ENCODE measurements around the gene ACTL10.
"Not testable (repeated sequence)": the region's sequence is repeated elsewhere in the genome, so short reads cannot be mapped to it uniquely, and the experiment has no call there.

ACTL10 gene

DNA sequence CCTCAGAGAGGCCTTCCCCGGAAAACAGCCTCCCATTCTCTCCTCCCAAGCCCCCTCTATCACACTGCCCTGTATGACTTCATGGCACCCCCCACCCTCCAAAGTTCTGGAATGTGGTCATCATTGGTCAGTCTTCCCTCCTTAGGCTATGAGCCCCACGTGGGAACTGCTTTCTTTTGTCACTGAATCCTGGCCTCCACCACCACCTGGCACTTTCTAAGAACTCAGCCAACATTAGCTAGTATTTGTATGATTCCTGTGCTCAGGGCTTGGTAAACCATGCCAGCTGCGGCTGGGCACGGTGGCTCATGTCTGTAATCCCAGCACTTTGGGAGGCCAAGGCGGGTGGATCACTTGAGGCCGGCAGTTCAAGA is 27.9 kb downstream of the ACTL10 start:
- H3K27me3 ChIP-seq (ENCODE audit: low read depth), result no peaks in the 10 kb centered on the region
- H3K36me3 ChIP-seq (replicated peaks), result no peaks in the 10 kb centered on the region
- in situ Hi-C loops (cut with MboI; ENCODE audit: low sequenced_read_pairs), result no loop called here
- H3K4me3 ChIP-seq, result no peak overlapping the region
- H3K9me3 ChIP-seq, result peaks cover 4% of the 10 kb centered on the region; the same call in 1 of the 2 replicates
- no peak for DNase-seq (ENCODE audit: low spot score in 2 of 2)
- no peaks in the 10 kb centered on the region for H3K4me1 ChIP-seq

DNA sequence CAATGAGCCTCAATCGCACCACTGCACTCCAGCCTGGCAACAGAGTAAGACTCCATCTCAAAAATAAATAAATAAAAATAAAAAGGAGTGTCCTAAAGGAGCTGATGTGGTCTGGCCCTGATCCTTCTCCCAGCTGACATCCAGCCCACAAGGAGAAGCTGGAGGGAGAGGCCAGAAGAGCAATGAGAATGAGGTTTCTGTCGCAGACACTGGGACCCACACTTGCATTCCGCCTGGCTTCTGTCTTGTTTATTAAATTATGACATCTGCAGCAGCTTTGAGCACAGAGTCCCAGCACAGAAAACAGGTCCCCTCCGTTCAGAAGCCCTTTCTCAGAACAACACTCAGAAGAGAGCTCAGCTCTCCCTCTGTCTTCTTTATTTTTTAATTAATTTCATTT is 29.7 kb downstream of the ACTL10 start:
- H3K4me1 ChIP-seq, result no peaks in the 10 kb centered on the region
- H3K4me3 ChIP-seq, result no peak overlapping the region
- H3K36me3 ChIP-seq (replicated peaks), result no peaks in the 10 kb centered on the region
- peaks cover 4% of the 10 kb centered on the region; the same call in 1 of the 2 replicates for H3K9me3 ChIP-seq
- no peak for DNase-seq (ENCODE audit: low spot score in 2 of 2)
- in situ Hi-C loops (cut with MboI; ENCODE audit: low sequenced_read_pairs), result no loop called here
- no peaks in the 10 kb centered on the region for H3K27me3 ChIP-seq (ENCODE audit: low read depth)

DNA sequence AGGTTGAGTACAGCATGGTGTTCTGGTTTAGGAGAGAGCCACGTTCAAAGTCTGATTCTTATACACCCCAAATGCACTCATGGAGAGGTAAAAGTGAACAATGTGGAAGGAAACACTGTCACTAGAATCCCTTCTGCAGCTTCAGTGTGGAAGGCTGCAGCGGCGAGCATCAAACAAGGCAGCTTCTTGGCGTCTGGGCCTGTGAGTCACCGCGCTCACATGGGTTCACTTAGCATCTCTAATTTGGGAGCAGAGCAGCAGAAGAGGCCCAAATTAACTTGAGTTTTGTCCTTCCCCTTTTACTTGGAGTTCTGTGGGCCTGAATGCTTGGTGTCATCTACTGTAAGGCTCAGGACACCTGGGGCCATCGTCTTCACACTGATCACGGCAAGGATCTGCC is 30.4 kb downstream of the ACTL10 start:
- Histone ChIP-seq H3K4me1 (no peaks in the 10 kb centered on the region), H3K9me3 (peaks cover 4% of the 10 kb centered on the region; the same call in 1 of the 2 replicates), H3K4me3 (no peak overlapping the region), H3K36me3 (replicated peaks) (no peaks in the 10 kb centered on the region), H3K27me3 (ENCODE audit: low read depth) (no peaks in the 10 kb centered on the region)
- in situ Hi-C loops (cut with MboI; ENCODE audit: low sequenced_read_pairs), result no loop called here
- no peak for DNase-seq (ENCODE audit: low spot score in 2 of 2)

DNA sequence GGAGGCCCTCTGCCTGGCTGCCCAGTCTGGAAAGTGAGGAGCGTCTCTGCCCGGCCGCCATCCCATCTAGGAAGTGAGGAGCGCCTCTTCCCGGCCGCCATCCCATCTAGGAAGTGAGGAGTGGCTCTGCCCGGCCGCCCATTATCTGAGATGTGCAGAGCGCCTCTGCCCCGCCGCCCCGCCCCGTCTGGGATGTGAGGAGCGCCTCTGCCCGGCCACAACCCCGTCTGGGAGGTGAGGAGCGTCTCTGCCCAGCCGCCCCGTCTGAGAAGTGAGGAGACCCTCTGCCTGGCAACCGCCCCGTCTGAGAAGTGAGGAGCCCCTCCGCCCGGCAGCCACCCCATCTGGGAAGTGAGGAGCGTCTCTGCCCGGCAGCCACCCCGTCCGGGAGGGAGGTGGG is 32.2 kb downstream of the ACTL10 start:
- H3K36me3 ChIP-seq (replicated peaks); H3K4me1 ChIP-seq; in situ Hi-C loops (cut with MboI; ENCODE audit: low sequenced_read_pairs); H3K9me3 ChIP-seq; DNase-seq (ENCODE audit: low spot score in 2 of 2); H3K4me3 ChIP-seq; H3K27me3 ChIP-seq (ENCODE audit: low read depth): not testable (repeated sequence)

- H3K4me1 ChIP-seq; H3K4me3 ChIP-seq; in situ Hi-C loops (cut with MboI; ENCODE audit: low sequenced_read_pairs); H3K36me3 ChIP-seq (replicated peaks); H3K9me3 ChIP-seq; H3K27me3 ChIP-seq (ENCODE audit: low read depth); DNase-seq (ENCODE audit: low spot score in 2 of 2): not testable (repeated sequence)
Observed at GRCh38 chr20:33700696-33701441, 34.1 kb downstream of the ACTL10 start.

GRCh38 chr20:33701629-33702450 is 35.1 kb downstream of the ACTL10 start:
- Histone ChIP-seq H3K9me3 (peaks cover 2% of the 10 kb centered on the region; the same call in 1 of the 2 replicates), H3K4me1 (no peaks in the 10 kb centered on the region), H3K4me3 (no peak overlapping the region), H3K36me3 (replicated peaks) (no peaks in the 10 kb centered on the region), H3K27me3 (ENCODE audit: low read depth) (no peaks in the 10 kb centered on the region)
- no peak for DNase-seq (ENCODE audit: low spot score in 2 of 2)
- in situ Hi-C loops (cut with MboI; ENCODE audit: low sequenced_read_pairs), result no loop called here

DNA sequence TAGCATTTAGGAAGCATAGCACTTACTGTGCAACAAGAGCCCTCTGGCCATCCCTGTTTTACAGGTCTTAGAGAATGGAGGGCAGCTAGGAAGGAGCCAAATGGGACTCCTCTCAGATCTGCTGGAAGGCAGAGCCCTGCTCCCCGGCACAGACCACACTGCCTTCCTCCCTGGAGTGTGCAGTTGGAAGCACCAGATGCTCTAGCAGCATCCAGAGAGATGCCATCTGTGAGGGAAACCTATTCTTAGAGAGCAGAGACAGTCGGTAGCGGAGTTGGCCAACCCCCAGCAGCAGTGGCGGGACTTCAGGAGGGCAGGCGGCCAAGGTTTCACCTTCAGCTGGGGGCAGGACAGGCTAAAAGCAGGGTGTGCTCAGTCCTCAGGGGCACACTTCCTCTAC is 36.1 kb downstream of the ACTL10 start:
- Histone ChIP-seq H3K27me3 (ENCODE audit: low read depth) (no peaks in the 10 kb centered on the region), H3K36me3 (replicated peaks) (no peaks in the 10 kb centered on the region), H3K4me1 (no peaks in the 10 kb centered on the region), H3K9me3 (peaks cover 2% of the 10 kb centered on the region; the same call in 1 of the 2 replicates), H3K4me3 (no peak overlapping the region)
- in situ Hi-C loops (cut with MboI; ENCODE audit: low sequenced_read_pairs), result no loop called here
- no peak for DNase-seq (ENCODE audit: low spot score in 2 of 2)

DNA sequence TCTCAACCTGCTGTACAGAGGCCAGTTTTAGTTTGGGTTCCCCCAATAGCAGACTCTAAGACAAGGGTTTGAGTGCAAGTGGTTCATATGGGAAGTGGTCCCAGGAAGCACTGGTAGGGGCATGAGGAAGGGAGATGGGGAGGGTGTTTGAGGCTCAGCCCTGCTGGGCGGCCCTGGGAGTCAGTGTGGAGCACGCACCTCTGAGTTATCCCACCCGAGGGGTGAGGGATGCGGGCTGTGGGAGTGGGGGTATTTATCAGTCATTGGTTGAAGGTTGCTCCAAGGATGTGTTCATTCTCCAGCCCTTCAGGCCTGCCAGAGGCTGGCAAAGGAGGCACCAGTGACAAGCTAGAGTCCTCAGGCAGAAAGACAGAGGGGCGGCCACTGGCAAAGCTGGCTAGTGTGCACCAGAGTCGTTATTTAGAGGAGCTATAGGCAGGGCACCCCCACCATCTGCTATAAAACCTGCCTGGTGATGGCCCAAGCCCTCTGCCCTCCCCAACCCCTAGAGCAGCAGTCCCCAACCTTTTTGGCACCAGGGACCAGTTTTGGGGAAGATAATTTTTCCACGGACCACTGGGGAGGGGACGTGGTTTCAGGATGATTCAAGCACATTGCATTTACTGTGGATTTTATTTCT is 36.9 kb downstream of the ACTL10 start:
- Histone ChIP-seq H3K4me3 (no peak overlapping the region), H3K27me3 (ENCODE audit: low read depth) (no peaks in the 10 kb centered on the region), H3K4me1 (no peaks in the 10 kb centered on the region), H3K36me3 (replicated peaks) (no peaks in the 10 kb centered on the region), H3K9me3 (no peaks in the 10 kb centered on the region)
- DNase-seq (ENCODE audit: low spot score in 2 of 2), result no peak
- in situ Hi-C loops (cut with MboI; ENCODE audit: low sequenced_read_pairs), result no loop called here

- in situ Hi-C loops (cut with MboI; ENCODE audit: low sequenced_read_pairs), result no loop called here
- no peak for DNase-seq (ENCODE audit: low spot score in 2 of 2)
- Histone ChIP-seq H3K36me3 (replicated peaks) (no peaks in the 10 kb centered on the region), H3K27me3 (ENCODE audit: low read depth) (no peaks in the 10 kb centered on the region), H3K9me3 (no peaks in the 10 kb centered on the region), H3K4me3 (no peak overlapping the region), H3K4me1 (no peaks in the 10 kb centered on the region)
Observed at GRCh38 chr20:33704197-33704924, 37.6 kb downstream of the ACTL10 start.

DNA sequence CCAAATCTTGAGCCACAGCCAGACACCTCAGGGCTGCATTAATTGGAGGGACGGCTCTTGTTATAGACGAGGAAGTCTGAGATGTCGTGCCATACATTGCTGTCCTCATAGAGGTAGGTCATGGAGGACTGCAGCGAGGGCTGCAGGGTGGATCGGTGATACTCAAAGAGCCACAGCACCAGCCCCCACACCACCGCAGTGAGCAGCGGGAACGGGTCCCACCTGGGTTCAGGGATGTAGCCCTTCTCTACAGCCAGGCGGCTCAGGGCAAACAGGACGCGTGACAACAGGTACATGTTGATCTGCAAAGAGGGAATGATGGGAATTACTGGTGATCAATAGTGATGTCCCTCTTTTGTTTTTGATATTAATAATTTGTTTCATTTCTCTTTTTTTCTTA is 40.9 kb downstream of the ACTL10 start:
- in situ Hi-C loops (cut with MboI; ENCODE audit: low sequenced_read_pairs), result no loop called here
- DNase-seq (ENCODE audit: low spot score in 2 of 2), result no peak
- H3K4me3 ChIP-seq, result no peak overlapping the region
- no peaks in the 10 kb centered on the region for H3K9me3 ChIP-seq
- no peaks in the 10 kb centered on the region for H3K27me3 ChIP-seq (ENCODE audit: low read depth)
- no peaks in the 10 kb centered on the region for H3K4me1 ChIP-seq
- H3K36me3 ChIP-seq (replicated peaks), result no peaks in the 10 kb centered on the region

DNA sequence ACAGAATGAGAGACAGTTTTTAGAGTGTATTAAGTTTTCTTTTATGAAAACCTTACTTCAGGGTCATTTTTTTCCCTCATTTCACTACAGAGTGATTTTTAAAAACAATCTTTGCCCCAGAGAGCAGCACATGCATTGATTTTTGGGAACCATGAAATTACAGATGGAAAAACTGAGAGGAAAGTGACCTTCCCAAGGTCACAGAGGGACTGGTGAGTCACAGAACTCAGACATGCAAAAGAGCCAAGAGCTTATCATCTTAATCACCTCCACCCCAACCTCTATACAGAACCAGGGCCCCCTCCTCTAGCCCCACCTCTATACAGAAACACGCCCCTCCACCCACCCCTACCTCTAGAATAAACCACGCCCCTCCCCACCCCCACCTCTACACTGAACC is 42.7 kb downstream of the ACTL10 start:
- H3K4me1 ChIP-seq, result no peaks in the 10 kb centered on the region
- in situ Hi-C loops (cut with MboI; ENCODE audit: low sequenced_read_pairs), result no loop called here

GRCh38 chr20:33709905-33710541 is 43.3 kb downstream of the ACTL10 start:
- in situ Hi-C loops (cut with MboI; ENCODE audit: low sequenced_read_pairs), result no loop called here
- Histone ChIP-seq H3K4me3 (no peak overlapping the region), H3K36me3 (replicated peaks) (peaks cover 7% of the 10 kb centered on the region), H3K4me1 (no peaks in the 10 kb centered on the region), H3K9me3 (no peaks in the 10 kb centered on the region), H3K27me3 (ENCODE audit: low read depth) (no peaks in the 10 kb centered on the region)
- DNase-seq (ENCODE audit: low spot score in 2 of 2), result peak in 1 of 2 experiments; percentile 22

More for the DNA sequence above, 42.7 kb downstream of the ACTL10 start:
- Histone ChIP-seq H3K36me3 (replicated peaks) (peaks cover 7% of the 10 kb centered on the region), H3K9me3 (no peaks in the 10 kb centered on the region), H3K27me3 (ENCODE audit: low read depth) (no peaks in the 10 kb centered on the region), H3K4me3 (no peak overlapping the region)
- DNase-seq (ENCODE audit: low spot score in 2 of 2), result peak in 1 of 2 experiments; percentile 25

All from HAP-1 (cell line).